Endothelial cell of umbilical vein (primary cell): ENCODE results near the gene EVI2A.

Source experiments
- CTCF ChIP-seq, 2 donors: IDR thresholded peaks; 1 replicate in 1 of 2; 2 replicates in 1 of 2; pipeline ENCODE4 v1.5.1; 2011; ENCODE audit warnings: low read length in 2 of 2, mild to moderate bottlenecking in 2 of 2, moderate library complexity in 2 of 2, control low read depth in 1 of 2, inconsistent platforms in 1 of 2, low read depth in 1 of 2; ENCODE audit not compliant: insufficient read depth in 1 of 2; ENCODE audit errors: extremely low read depth in 1 of 2
- EZH2 ChIP-seq: IDR thresholded peaks from 2 replicates; pipeline ENCODE4 v1.6.1; 2012; ENCODE audit warnings: borderline replicate concordance, low read depth, mild to moderate bottlenecking, moderate library complexity, low read length, inconsistent platforms; ENCODE audit not compliant: severe bottlenecking
- GATA2 ChIP-seq: IDR thresholded peaks from 2 replicates; pipeline ENCODE4 v1.7.0; 2011; ENCODE audit warnings: low read depth, mild to moderate bottlenecking, moderate library complexity, mixed read lengths, low read length; ENCODE audit not compliant: insufficient read length, insufficient read depth
- JUN ChIP-seq: IDR thresholded peaks from 2 replicates; pipeline ENCODE4 v1.6.1; 2011; ENCODE audit warnings: borderline replicate concordance, low read depth; ENCODE audit not compliant: insufficient read length, insufficient read depth
- MYC ChIP-seq: IDR thresholded peaks from one replicate; pipeline ENCODE4 v1.6.1; 2011; ENCODE audit warnings: mild to moderate bottlenecking, low read depth, low read length
- POLR2A ChIP-seq: IDR thresholded peaks from 2 replicates; pipeline ENCODE4 v1.6.1; 2012; ENCODE audit warnings: low read depth, mild to moderate bottlenecking, control low read depth, low read length
- POLR2AphosphoS5 ChIP-seq: IDR thresholded peaks from 2 replicates; pipeline ENCODE4 v1.6.1; 2012; ENCODE audit warnings: low read depth, mild to moderate bottlenecking, control low read depth, low read length, moderate library complexity; ENCODE audit not compliant: insufficient read depth
- TF ChIP-seq, protein P1 (sequence below): IDR thresholded peaks from 2 replicates; pipeline ENCODE4 v1.6.1; 2011; ENCODE audit not compliant: insufficient read depth, insufficient read length

DNA sequence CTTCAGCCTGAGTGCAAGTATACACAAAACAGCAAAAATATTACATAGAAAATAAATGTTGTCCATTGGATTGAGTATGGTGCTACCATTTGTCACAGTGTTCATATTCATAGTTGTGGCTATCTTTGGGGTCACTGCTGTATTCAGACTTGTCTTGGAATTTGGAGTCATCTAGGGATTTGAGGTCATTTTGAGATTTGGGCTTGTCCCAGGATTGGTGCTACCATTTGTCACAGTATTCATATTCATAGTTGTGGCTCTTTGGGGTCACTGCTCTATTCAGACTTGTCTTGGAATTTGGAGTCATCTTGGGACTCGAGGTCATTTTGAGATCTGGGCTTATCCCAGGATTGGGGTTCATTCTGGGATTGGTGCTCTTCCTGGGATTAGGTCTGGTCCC lies 49.2 kb downstream of the EVI2A start:
- TF ChIP-seq EZH2 = no peak
- no peak for TF ChIP-seq CTCF (IDR thresholded peaks at IDR 0.05; ENCODE audit: extremely low read depth in 1 of 2, insufficient read depth in 1 of 2, low read depth in 1 of 2, low read length in 2 of 2)
- no peak for TF ChIP-seq POLR2A
- TF ChIP-seq MYC = no peak
- no peak for TF ChIP-seq POLR2AphosphoS5
- TF ChIP-seq, protein P1, sequence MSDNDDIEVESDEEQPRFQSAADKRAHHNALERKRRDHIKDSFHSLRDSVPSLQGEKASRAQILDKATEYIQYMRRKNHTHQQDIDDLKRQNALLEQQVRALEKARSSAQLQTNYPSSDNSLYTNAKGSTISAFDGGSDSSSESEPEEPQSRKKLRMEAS = no peak
- TF ChIP-seq JUN = no peak
- no peak for TF ChIP-seq GATA2
